ENCODE measurements around the gene COL5A1.
"Not testable (repeated sequence)": the region's sequence is repeated elsewhere in the genome, so short reads cannot be mapped to it uniquely, and the experiment has no call there.

COL5A1 gene

GRCh38 chr9:134712926-134713325, 71.3 kb downstream of the COL5A1 start:
- DNase-seq = no peak

- not testable (repeated sequence) for DNase-seq
These were observed 73.9 kb downstream of the COL5A1 start for GRCh38 chr9:134715536-134715935.

DNA sequence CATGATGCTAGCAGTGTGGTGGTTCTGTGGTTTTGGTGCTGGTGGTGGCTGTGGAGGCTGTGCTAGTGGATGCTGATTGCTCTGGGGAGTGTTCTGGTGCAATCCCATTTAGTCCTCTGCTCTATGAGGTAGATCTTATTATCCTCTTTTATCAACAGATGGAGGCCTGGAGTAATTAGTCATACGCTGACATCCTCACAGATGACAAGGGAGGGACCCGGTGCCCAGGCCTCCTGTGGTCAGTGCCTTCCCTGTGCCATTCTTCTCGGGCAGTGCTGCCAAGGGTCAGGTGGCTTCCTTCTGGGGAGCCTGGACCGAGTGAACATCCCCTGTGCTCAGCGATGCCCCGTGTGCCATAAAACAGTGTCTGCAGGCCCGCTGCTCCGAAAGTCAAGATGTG, 74.5 kb downstream of the COL5A1 start:
- no peak for DNase-seq

DNA sequence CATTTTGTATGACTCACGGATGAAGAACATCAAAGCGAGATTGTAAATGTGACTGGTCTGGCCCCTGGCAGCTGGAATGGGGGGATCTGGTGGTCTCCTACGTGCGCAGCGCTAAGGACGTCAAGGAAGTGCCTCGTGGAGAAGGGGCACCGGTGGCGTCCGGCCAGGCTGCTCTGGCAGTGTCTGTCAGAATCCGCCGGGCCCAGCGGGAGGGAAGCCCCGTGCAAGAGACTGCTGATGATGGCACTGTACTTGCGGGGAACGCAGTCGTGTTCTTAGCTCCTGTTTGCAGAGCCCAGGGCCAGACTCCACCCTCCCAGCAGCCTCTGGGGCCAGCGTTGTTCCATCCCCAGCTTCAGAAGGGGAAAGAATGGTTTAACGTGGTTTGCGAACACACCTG, 75.5 kb downstream of the COL5A1 start:
- no peak for DNase-seq

DNA sequence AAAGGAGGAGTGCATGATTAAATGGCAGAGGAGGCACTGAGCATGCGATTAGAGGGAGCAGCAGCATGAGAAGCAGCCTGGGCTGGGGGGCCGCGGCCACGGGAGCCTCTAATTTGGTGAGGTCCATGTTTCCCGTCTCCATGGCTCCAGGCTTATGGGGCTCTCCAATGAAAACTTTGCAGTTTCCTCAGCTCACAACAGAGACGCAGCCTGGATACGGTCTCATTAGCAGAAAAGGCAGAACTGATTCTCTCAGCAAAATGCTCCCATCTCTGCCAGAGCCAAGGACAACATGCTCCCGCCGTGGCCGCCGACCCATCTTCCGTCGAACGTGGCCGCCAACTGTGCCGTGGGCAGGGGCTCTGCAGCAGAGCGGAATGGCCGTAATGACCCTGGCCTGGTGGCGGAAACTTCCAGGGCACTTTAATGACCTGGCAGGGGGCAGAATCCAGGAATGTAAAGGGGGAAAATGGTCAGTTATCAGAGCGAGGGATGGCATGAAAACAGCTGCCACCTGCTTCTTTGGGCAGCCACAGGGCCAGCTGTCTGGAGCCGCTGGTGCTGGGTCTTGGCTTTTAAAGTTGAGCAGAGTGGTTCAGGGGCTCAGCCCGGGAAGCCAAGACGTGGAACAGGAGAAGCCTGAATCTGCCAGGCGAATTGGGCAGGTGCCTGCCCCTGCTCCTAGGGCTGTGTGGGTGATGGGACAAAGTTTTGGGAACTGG, 76.5 kb downstream of the COL5A1 start:
- DNase-seq = no peak

DNA sequence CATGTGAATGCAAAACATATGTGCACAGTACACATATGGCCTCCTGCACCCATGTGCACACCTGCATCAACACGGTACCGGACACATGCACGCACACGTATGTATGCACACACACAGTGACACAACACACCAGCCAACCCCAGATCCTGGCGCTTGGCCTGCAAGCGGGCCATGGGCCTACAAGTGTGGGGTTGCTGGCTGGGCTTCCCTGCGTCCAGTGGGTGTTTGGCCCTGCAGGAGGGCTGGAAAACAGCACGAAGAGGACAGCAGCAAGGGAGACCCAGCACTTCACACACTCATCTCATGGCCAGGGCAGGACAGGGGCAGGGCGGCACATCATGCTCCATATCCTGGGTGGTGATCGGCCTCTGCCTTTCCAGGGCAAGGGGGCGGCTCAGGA, 77.7 kb downstream of the COL5A1 start:
- DNase-seq = no peak

DNA sequence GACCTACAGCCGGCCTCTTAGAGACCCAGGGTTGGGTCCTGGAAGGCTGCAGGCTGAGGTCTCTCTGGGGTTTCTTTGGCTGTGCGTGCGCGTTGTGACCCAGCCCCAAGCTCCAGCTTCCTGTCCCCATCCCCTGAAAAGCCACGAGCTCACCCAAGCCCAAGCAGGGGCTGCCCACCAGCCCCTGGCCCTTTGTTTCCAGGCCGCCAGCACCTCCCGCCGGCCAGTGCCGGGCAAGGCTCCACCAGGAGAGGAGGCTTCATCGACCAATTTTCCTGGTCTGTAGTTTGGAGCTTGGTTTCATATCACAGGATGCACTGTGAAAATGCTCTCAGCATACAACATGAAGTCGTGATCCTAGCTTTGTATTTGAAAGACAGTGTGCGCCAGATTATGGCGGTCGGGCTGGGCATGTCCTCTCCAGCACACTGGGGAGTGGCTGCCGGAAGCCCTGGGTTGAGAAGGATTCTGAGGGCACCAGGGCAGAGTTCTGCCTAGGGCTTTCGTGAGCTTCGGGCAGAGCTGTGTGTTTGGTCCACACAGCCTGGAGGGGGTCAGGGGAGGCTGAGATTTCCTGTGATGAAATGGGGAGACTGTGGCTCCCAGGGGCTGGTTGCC, 78.6 kb downstream of the COL5A1 start:
- DNase-seq = no peak

GRCh38 chr9:134720796-134721195, 79.2 kb downstream of the COL5A1 start:
- no peak for DNase-seq

- no peak for DNase-seq
These were observed 79.7 kb downstream of the COL5A1 start for GRCh38 chr9:134721344-134721743.

DNA sequence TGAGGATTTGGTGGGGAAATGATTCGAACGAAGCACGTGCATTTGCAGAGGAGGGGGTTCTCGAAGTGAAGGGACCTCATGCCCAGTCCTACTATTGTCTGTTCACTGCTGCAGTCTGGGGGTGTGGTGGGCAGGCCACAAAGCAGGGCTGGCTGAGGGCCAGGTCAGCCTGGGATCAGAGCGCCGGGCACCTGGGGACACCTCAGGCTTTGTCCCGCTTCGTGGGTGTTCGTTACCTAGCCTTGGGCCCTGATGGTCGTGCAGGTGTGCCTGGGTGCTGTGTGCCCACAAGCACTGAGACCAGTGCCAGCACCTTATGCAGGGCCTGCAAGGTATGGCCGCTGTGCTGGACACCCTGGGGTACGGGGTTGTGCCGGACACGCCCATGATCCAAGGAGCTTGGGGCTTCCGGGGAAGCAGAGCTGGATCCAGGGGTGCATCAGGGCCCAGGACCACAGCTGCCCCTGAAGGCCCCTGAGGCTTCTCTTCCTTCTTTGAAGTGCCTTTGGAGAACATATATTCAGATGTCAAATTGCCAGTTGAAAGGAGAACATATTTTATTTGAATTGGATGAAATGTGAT, 80.6 kb downstream of the COL5A1 start:
- no peak for DNase-seq

DNA sequence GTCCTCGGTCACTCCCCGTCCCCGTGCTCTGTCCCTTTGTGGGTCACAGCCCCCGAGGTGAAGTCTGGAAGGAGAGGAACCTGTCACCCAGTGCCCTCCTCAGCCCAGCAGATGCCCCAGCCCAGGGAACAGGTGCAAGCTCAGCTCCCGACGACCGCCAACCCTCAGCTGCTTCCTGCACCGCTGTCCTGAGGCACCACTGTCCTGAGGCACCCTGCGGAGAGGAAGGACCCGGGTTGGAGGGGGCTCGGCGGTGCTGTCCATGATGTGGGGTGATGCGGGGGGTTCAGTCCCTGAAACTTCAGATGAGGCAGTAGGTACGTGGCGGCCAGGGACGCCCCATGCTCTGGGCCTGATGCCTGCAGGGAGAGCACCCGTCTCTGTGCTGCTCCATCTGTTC, 81.4 kb downstream of the COL5A1 start:
- DNase-seq = no peak

DNA sequence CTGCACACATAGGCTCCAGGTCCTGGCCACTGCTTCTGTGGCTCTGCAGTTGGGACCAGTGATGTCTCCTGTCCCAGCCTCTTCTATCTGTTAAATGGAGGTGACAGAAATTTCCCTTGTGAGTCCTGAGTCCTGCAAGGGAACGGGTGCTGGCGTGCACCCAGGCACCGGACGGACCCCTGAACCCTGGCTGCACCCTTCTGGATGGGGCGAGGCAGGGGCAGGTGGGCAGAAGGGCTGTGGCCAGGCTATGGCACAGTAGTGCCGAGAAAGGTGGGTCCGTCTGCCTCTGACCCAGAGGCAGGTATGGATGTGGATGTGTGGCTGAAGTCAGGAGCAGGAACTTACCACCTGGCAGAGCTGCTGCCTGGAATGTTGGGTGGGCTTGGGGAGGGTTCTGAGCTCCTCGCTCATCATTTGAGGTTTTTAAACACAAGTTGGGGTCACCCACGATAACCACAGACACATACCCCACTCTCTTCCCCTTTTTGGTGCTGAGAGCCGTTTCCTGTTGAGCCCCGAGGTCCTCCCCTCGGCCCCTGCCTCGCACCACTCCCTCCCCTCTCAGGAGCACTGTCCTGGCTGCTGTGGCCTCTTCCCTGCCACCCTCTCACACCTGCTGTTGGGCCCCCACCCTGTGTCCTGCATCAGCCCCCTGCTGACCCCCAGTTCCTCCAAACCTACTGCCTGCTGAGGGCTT, 82.0 kb downstream of the COL5A1 start:
- DNase-seq = no peak

DNA sequence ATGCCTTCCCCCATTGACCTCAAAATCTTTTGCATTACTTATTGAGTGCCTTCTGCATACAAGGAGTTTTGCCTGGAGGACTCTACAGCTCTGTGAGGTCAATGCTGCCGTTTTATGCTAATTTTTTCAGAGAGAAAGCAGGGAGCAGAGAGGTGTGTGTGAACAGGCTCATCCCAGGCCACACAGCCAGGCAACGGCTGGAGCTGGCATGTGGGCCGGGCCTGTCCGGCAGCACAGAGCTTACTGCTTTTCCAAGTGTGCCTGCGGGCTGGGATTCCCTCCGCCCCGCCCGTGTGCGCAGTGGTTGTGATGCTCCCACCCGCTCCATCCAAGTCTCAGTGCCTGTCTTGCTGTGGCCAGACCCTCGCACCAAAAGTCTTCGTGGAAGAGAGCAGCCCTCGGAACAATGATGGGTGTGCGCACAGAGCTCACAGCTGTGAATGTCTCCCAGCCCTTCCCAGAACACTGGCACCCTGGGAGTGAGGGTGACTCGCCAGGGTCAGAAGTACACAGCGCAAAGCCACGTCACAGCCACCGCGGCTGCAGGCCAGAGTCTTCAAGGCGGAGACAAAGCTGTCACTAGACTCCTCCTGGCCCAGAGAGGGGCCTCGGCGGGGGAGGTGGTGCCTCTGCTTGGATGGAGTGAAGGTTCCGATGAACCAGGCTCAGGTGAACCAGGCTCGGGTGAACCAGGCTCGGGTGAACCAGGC, 82.8 kb downstream of the COL5A1 start:
- DNase-seq = no peak

GRCh38 chr9:134724912-134725604, 83.5 kb downstream of the COL5A1 start:
- DNase-seq = no peak

- no peak for DNase-seq
These were observed 84.0 kb downstream of the COL5A1 start for GRCh38 chr9:134725605-134725940.

- no peak for DNase-seq
These were observed 84.6 kb downstream of the COL5A1 start for GRCh38 chr9:134726026-134726721.

DNA sequence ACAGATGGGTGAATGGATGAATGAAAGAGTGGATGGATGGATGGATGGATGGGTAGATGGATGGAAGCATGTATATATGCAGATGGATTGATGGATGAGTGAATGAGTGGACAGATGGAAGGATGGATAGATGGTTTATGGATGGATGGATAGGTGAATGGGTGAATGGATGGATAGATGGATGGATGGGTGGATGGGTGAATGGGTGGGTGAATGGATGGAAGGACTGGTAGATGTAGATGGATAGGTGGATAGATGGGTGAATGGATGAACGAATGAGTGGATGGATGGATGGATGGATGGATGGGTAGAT, 85.1 kb downstream of the COL5A1 start:
- no peak for DNase-seq

- DNase-seq = no peak
These were observed 86.6 kb downstream of the COL5A1 start for GRCh38 chr9:134728021-134728795.

DNA sequence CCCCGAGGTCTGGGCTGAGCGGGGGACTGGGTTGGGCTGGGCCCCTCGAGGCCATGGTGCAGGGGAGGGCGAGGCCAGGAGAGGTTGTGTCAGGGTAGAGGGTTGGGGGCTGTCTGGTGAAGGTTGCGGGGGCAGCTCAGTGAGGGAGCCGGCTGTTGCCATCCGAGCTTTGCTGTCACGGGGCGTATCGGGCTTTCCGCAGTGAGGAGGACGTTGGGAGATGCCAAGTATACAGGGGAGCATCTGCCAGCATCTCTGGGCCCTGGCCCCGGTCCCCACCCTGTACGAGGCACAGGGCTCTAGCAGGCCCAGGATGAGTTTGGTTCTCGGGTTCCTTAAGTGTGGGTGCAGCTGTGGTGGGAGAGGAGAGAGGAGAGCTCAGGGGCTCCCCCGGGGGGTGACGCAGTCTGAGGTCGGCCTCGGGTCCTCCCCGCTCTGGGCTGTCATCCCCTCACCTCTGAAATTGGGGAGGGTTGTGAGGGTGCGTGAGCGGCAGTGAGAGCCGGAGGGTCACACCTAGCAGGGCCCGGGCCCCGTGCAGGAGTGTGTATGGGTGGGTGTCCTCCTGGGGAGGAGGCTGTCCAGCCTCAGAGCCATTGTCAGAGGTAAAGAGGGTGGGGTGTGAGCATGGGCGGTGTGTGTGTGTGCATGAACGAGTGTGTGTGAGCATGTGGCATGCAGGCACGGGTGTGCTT, 87.3 kb downstream of the COL5A1 start:
- DNase-seq = no peak

- no peak for DNase-seq
These were observed 88.6 kb downstream of the COL5A1 start for GRCh38 chr9:134730011-134730760.
